Glomerular visceral epithelial cell (primary cell): ENCODE results near the gene ARMC6.
"Not testable (repeated sequence)": the region's sequence is repeated elsewhere in the genome, so short reads cannot be mapped to it uniquely, and the experiment has no call there.

Experiments used
- DNase-seq: peaks from one replicate; pipeline ENCODE4 v3.0.0-alpha.2; 2016; ENCODE audit errors: extremely low spot score

Gene ARMC6

GRCh38 chr19:19106938-19107337 lies 73.5 kb downstream of the ARMC6 start:
- not testable (repeated sequence) for DNase-seq

- DNase-seq: no peak
Measured at GRCh38 chr19:19107654-19108053, 74.3 kb downstream of the ARMC6 start.
